HepG2 (cell line): Measurements from ENCODE around the gene AGR3. TPM values are rescaled to one million over a fixed set of nuclear protein-coding genes. Genes with fewer than 3 reads are reported as not detected.

ENCODE experiments used
- ATAC-seq: fragments of 200-7000 bp; cut with Tn5 transposase; 3 replicates; pipeline ENCODE4 v1.9.1; 2020; ENCODE audit warnings: mild to moderate bottlenecking, moderate library complexity
- BruUV-seq: library from RNA; stranded (reverse); fragments of 400-500 nt; replicated peaks from 2 replicates; lab custom pipeline; 2021; lab: Mats Ljungman, UMichigan
- CTCF ChIA-PET: fragments of 300-600 bp; formaldehyde crosslinking; extraction: SDS; loops from one replicate; lab custom pipeline; 2021; ENCODE audit warnings: low total read pairs, inconsistent platforms, low intra/inter-chr PET ratio; lab: Yijun Ruan, JAX
- POLR2A ChIA-PET: fragments of 350-600 bp; sonication (Branson Sonifier 250); formaldehyde crosslinking; loops from one replicate; lab custom pipeline; 2020; ENCODE audit warnings: antibody characterized with exemption, inconsistent platforms; lab: Yijun Ruan, JAX
- DNase-seq: peaks from one replicate; pipeline ENCODE4 v3.0.0-alpha.2; 2015; ENCODE audit warnings: low spot score
- FAIRE-seq: peaks from 3 replicates; lab custom pipeline; 2011; peaks lifted over from hg19 to GRCh38; lab: Jason Lieb, UNC
- H2AFZ ChIP-seq: one replicate; pipeline ENCODE4 v1.6.1; 2011; ENCODE audit warnings: low read length, inconsistent platforms
- H3K27ac ChIP-seq: fragments of 300-600 bp; 3 replicates; pipeline ENCODE4 v1.8.0; 2011; ENCODE audit warnings: mixed run types, mild to moderate bottlenecking, mixed read lengths, low read length, inconsistent platforms; ENCODE audit not compliant: insufficient read depth; ENCODE audit errors: extremely low read length
- H3K27me3 ChIP-seq, 2 experiments: fragments of 200-600 bp in 1 of 2; 2 replicates in 1 of 2; 3 replicates in 1 of 2; pipeline versions ENCODE4 v1.6.0 to v1.8.0; 2011; ENCODE audit warnings: low read length in 2 of 2, mild to moderate bottlenecking in 2 of 2, moderate library complexity in 2 of 2, inconsistent platforms in 1 of 2; ENCODE audit not compliant: insufficient read depth in 2 of 2, control insufficient read depth in 1 of 2
- H3K36me3 ChIP-seq, 2 experiments: fragments of 200-600 bp in 1 of 2; replicated peaks in 1 of 2; 2 replicates in 1 of 2; 3 replicates in 1 of 2; pipeline versions ENCODE4 v1.5.1 to v1.8.0; 2011; ENCODE audit warnings: low read length in 2 of 2, inconsistent platforms in 1 of 2; ENCODE audit not compliant: insufficient read depth in 2 of 2, control insufficient read depth in 1 of 2
- H3K4me1 ChIP-seq: 2 replicates; pipeline ENCODE4 v1.5.1; 2012; ENCODE audit warnings: low read length, inconsistent platforms; ENCODE audit not compliant: insufficient read depth
- H3K4me2 ChIP-seq: 2 replicates; pipeline ENCODE4 v1.6.0; 2011; ENCODE audit warnings: low read depth, low read length, inconsistent platforms
- H3K4me3 ChIP-seq, 3 experiments: fragments of 200-600 bp in 1 of 3; sonication (generic), shearing (Covaris generic) in 1 of 3; replicated peaks in 1 of 3; 2 replicates each; pipeline ENCODE4 v1.5.1; 2011 to 2016; ENCODE audit warnings: low read length in 3 of 3, inconsistent platforms in 2 of 3, low read depth in 2 of 3, mild to moderate bottlenecking in 2 of 3, control low read depth in 1 of 3, mixed read lengths in 1 of 3; ENCODE audit not compliant: insufficient read depth in 1 of 3
- H3K79me2 ChIP-seq: one replicate; pipeline ENCODE4 v1.6.1; 2011; ENCODE audit warnings: low read length, inconsistent platforms; ENCODE audit not compliant: insufficient read depth
- H3K9ac ChIP-seq: 2 replicates; pipeline ENCODE4 v1.6.0; 2011; ENCODE audit warnings: mild to moderate bottlenecking, low read depth, low read length, inconsistent platforms; ENCODE audit not compliant: insufficient read depth
- H3K9me3 ChIP-seq: 2 replicates; pipeline ENCODE4 v1.5.1; 2012; ENCODE audit warnings: mild to moderate bottlenecking, low read length
- H4K20me1 ChIP-seq: 2 replicates; pipeline ENCODE4 v1.6.0; 2011; ENCODE audit warnings: inconsistent platforms, mild to moderate bottlenecking, low read length, moderate library complexity; ENCODE audit not compliant: insufficient read depth
- BHLHE40 ChIP-seq: IDR thresholded peaks from 2 replicates; pipeline ENCODE4 v1.6.1; 2011; ENCODE audit warnings: low read length, improper control_type of control experiment
- ONECUT2 ChIP-seq: sonication (generic); formaldehyde crosslinking; IDR thresholded peaks from 2 replicates; pipeline ENCODE4 v1.4.0; 2020; ENCODE audit warnings: missing genetic modification reagents
- SIN3A ChIP-seq: IDR thresholded peaks from 2 replicates; pipeline ENCODE4 v1.6.1; 2011; ENCODE audit warnings: low read depth, mild to moderate bottlenecking, control low read depth, low read length, borderline replicate concordance
- SRF ChIP-seq: IDR thresholded peaks from 2 replicates; pipeline ENCODE4 v1.6.1; 2011; ENCODE audit warnings: mild to moderate bottlenecking, low read depth, low read length, moderate library complexity
- WGBS: methylation state at CpG from one replicate; pipeline ENCODE4 v1.1.6; 2017; ENCODE audit warnings: low lambda C conversion rate; 5-methylcytosine and 5-hydroxymethylcytosine counted together
- in situ Hi-C: cut with HindIII; loops from 2 replicates; pipeline ENCODE4 v1.10.0; 2017; ENCODE audit warnings: low pct_unique_long_range_greater_than_20kb; ENCODE audit not compliant: extremely low pct_ligation_motif_present
- intact Hi-C: fragments of 100-400 bp; cut with micrococcal nuclease; formaldehyde crosslinking; loops from one replicate; pipeline ENCODE4 v1.10.0; 2022; ENCODE audit not compliant: unreplicated experiment
- polyA plus RNA-seq, 8 experiments: library from polyadenylated mRNA; depleted of rRNA in 3 of 8; stranded (reverse) in 7 of 8; unstranded in 1 of 8; fragments of >200 nt; fragmentation: Illumina TruSeq in 4 of 8; extraction: Trizol in 4 of 8; gene quantifications; 2 replicates each; pipeline versions ENCODE4 v1.2.1 to v1.2.3, GENCODE V29; 2011 to 2016; ENCODE audit warnings: low read depth in 4 of 8, missing spikeins in 1 of 8, mixed read lengths in 1 of 8; ENCODE audit not compliant: insufficient read depth in 1 of 8
- total RNA-seq, 5 experiments: library from RNA; depleted of rRNA; stranded (reverse); fragments of >200 nt; fragmentation: Illumina TruSeq; extraction: Trizol; gene quantifications; 2 replicates each; pipeline ENCODE4 v1.2.3, GENCODE V29; 2016; ENCODE audit warnings: low read depth in 1 of 5

AGR3 gene
- total and polyA plus RNA-seq, 2 of the 13 experiments (the other 11 are each of a cell fraction or from before 2014, with no cell fraction given), result not detected

- ChIA-PET CTCF (no interaction called here), POLR2A (no interaction called here)
These were observed 59.8 kb downstream of the AGR3 start for GRCh38 chr7:16822029-16822428.

GRCh38 chr7:16818732-16819131 is 63.1 kb downstream of the AGR3 start:
- Histone ChIP-seq H3K9ac (no peak overlapping the region), H3K4me2 (no peak overlapping the region), H3K4me1 (peaks cover 7% of the 10 kb centered on the region; the same call in 1 of the 2 replicates), H3K27me3 (no peaks in the 10 kb centered on the region; a peak in 2 of 5 replicates), H3K9me3 (no peaks in the 10 kb centered on the region), H2AFZ (no peak overlapping the region), H3K27ac (no peak overlapping the region), H3K4me3 (no peak overlapping the region), H4K20me1 (no peaks in the 10 kb centered on the region), H3K36me3 (no peaks in the 10 kb centered on the region), H3K79me2 (no peaks in the 10 kb centered on the region)
- ATAC-seq (no peak), FAIRE-seq (no peak), DNase-seq (no peak)
- intact Hi-C loops (no loop called here), in situ Hi-C loops (no loop called here)
- WGBS, result 28% methylated on average over 3 of the region's 3 CpGs
- POLR2A ChIA-PET, result no interaction called here
- no TSS peak for BruUV-seq
- CTCF ChIA-PET, result no interaction called here
- peak; percentile 54; the same call in 1 of the 2 replicates for TF ChIP-seq SRF
- no peak for TF ChIP-seq SIN3A

More at GRCh38 chr7:16822029-16822428, 59.8 kb downstream of the AGR3 start:
- Histone ChIP-seq H2AFZ (no peak overlapping the region), H3K9me3 (no peaks in the 10 kb centered on the region), H3K4me3 (no peak overlapping the region), H4K20me1 (no peaks in the 10 kb centered on the region), H3K36me3 (no peaks in the 10 kb centered on the region)
- no TSS peak for BruUV-seq
- intact Hi-C loops, result no loop called here
- TF ChIP-seq BHLHE40 (no peak), ONECUT2 (CRISPR knock-in tag) (no peak)
- TF ChIP-seq, all 625 proteins: peak for 0
- WGBS, result under 1% methylated on average over 3 of the region's 3 CpGs
- no peaks in the 10 kb centered on the region for H3K79me2 ChIP-seq
- ATAC-seq (no peak), FAIRE-seq (no peak), DNase-seq (no peak)
- in situ Hi-C loops, result no loop called here
- no peak overlapping the region for H3K4me2 ChIP-seq
- H3K27me3 ChIP-seq, result no peaks in the 10 kb centered on the region; a peak in 1 of 5 replicates
- no peak overlapping the region for H3K9ac ChIP-seq
- no peak overlapping the region for H3K27ac ChIP-seq
- H3K4me1 ChIP-seq, result peaks cover 7% of the 10 kb centered on the region; the same call in 1 of the 2 replicates
